ENCODE measurements around the gene HNRNPA0. TPM values are rescaled to one million over a fixed set of nuclear protein-coding genes. Genes with fewer than 3 reads are reported as not detected.

Gene HNRNPA0
- total and polyA plus RNA-seq, 2 of the 8 experiments (the other 6 are each of a cell fraction or from before 2014, with no cell fraction given) = 22.0 to 71.3 TPM

GRCh38 chr5:137791387-137791786, 37.2 kb upstream of the HNRNPA0 start:
- no peaks in the 10 kb centered on the region for H3K23me2 ChIP-seq (ENCODE audit: low read depth, low read length)
- no peak overlapping the region for H2BK12ac ChIP-seq (ENCODE audit: low read depth, low read length)
- peaks cover 0 to 1% (median 0%) of the 10 kb centered on the region in 4 experiments; a peak in 1 of 7 replicates for H3K27me3 ChIP-seq (replicated peaks in 1 of 4; ENCODE audit: control insufficient read depth in 3 of 4, extremely low read depth in 1 of 4, insufficient read depth in 3 of 4, low read length in 3 of 4)
- no peak overlapping the region for H2AK5ac ChIP-seq (ENCODE audit: low read depth, low read length)
- H3K79me1 ChIP-seq (ENCODE audit: low read depth, low read length) = no peaks in the 10 kb centered on the region
- H2BK5ac ChIP-seq (ENCODE audit: low read depth, low read length) = no peak overlapping the region
- TF ChIP-seq ZNF274 (IDR thresholded peaks at IDR 0.05; ENCODE audit: borderline replicate concordance, extremely low read depth, low read length) (no peak), JUN (IDR thresholded peaks at IDR 0.05; ENCODE audit: low read depth, low read length) (no peak), TEAD4 (IDR thresholded peaks at IDR 0.05; ENCODE audit: low read depth, low read length) (no peak), SIX5 (IDR thresholded peaks at IDR 0.05; ENCODE audit: low read depth, low read length) (no peak), MAX (IDR thresholded peaks at IDR 0.05) (no peak), KDM4A (IDR thresholded peaks at IDR 0.05; ENCODE audit: low read depth, low read length, severe bottlenecking) (no peak), POLR2AphosphoS5 (IDR thresholded peaks at IDR 0.05; ENCODE audit: low read depth, low read length) (no peak), CTBP2 (IDR thresholded peaks at IDR 0.05; ENCODE audit: borderline replicate concordance, insufficient read depth, insufficient read length, low read length) (no peak), MAFK (IDR thresholded peaks at IDR 0.05; ENCODE audit: low read depth, low read length) (no peak)
- TF ChIP-seq, protein P1, sequence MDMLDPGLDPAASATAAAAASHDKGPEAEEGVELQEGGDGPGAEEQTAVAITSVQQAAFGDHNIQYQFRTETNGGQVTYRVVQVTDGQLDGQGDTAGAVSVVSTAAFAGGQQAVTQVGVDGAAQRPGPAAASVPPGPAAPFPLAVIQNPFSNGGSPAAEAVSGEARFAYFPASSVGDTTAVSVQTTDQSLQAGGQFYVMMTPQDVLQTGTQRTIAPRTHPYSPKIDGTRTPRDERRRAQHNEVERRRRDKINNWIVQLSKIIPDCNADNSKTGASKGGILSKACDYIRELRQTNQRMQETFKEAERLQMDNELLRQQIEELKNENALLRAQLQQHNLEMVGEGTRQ (IDR thresholded peaks at IDR 0.05; ENCODE audit: low read length) = no peak
- H3K4ac ChIP-seq (replicated peaks; ENCODE audit: insufficient read length, low read depth, low read length) = no peak overlapping the region
- no peak overlapping the region for H2BK20ac ChIP-seq (ENCODE audit: low read length)
- H4K20me1 ChIP-seq (replicated peaks in 1 of 2; ENCODE audit: control insufficient read depth in 1 of 2, insufficient read depth in 2 of 2, low read length in 2 of 2) = no peaks in the 10 kb centered on the region
- H3K27ac ChIP-seq (ENCODE audit: low read depth, low read length) = no peak overlapping the region
- no peak overlapping the region for H4K91ac ChIP-seq (replicated peaks; ENCODE audit: insufficient read length, low read length)
- no peak overlapping the region for H3K23ac ChIP-seq (ENCODE audit: insufficient read length)
- H3K18ac ChIP-seq (ENCODE audit: extremely low read depth, low read length) = no peak overlapping the region
- no peak overlapping the region for H3K9ac ChIP-seq (replicated peaks in 1 of 4; ENCODE audit: extremely low read depth in 1 of 4, low read depth in 3 of 4, low read length in 3 of 4)
- H4K8ac ChIP-seq (ENCODE audit: extremely low read depth, insufficient read depth, low read length) = no peak overlapping the region
- H4K5ac ChIP-seq (ENCODE audit: insufficient read length, low read depth, low read length) = no peak overlapping the region
- no peak for FAIRE-seq
- H2AFZ ChIP-seq (ENCODE audit: low read length) = no peak overlapping the region
- no peak overlapping the region for H3K14ac ChIP-seq (ENCODE audit: insufficient read length)
- no peak overlapping the region for H2BK120ac ChIP-seq (replicated peaks; ENCODE audit: low read depth, low read length)
- H3K79me2 ChIP-seq (ENCODE audit: control insufficient read depth in 1 of 2, insufficient read depth in 2 of 2, low read length in 2 of 2) = no peaks in the 10 kb centered on the region
- WGBS, 2 experiments (ENCODE audit: extremely low coverage in 1 of 2, insufficient coverage in 1 of 2, insufficient read length in 1 of 2, insufficient replicate concordance in 2 of 2, low coverage in 1 of 2, low lambda C conversion rate in 2 of 2, missing lambda C conversion rate in 1 of 2) = 93% methylated on average over 2 of the region's 2 CpGs; no CpG with 5 or more reads in 1 of the 2 experiments
- DNase-seq (ENCODE audit: low read depth in 1 of 2, low spot score in 2 of 2) = no peak
- no peak overlapping the region for H3K56ac ChIP-seq (replicated peaks; ENCODE audit: insufficient read length, low read depth, low read length)
- no peak overlapping the region for H2BK15ac ChIP-seq (ENCODE audit: low read length)
- POLR2A ChIA-PET (ENCODE audit: partially characterized antibody) = no interaction called here
- H3K4me1 ChIP-seq (replicated peaks in 1 of 4; ENCODE audit: control insufficient read depth in 3 of 4, insufficient read depth in 4 of 4, low read length in 3 of 4) = no peaks in the 10 kb centered on the region
- no peak overlapping the region for H3K4me2 ChIP-seq (ENCODE audit: insufficient read depth in 1 of 2, low read depth in 2 of 2, low read length in 2 of 2)
- no peaks in the 10 kb centered on the region for H3K9me3 ChIP-seq (ENCODE audit: insufficient read depth in 2 of 2, low read depth in 1 of 2, low read length in 1 of 2)
- CTCF ChIA-PET (ENCODE audit: partially characterized antibody) = no interaction called here
- no peak overlapping the region for H3K4me3 ChIP-seq (ENCODE audit: extremely low read depth in 1 of 4, insufficient read depth in 2 of 4, low read depth in 3 of 4, low read length in 4 of 4)
- no peaks in the 10 kb centered on the region for H3K36me3 ChIP-seq (ENCODE audit: control insufficient read depth in 2 of 4, insufficient read depth in 4 of 4, low read length in 3 of 4)

Data from H1 (cell line).